AG10803 (cell line): Measurements from ENCODE around the gene RGS6.

Experiments
- DNase-seq: peaks from one replicate; pipeline ENCODE4 v3.0.0; 2010; ENCODE audit warnings: low read depth
- H3K4me3 ChIP-seq: 2 replicates; pipeline ENCODE4 v1.5.1; 2011; ENCODE audit warnings: mild to moderate bottlenecking, low read length, control low read depth
- CTCF ChIP-seq: conservative IDR thresholded peaks from 2 replicates; pipeline ENCODE4 v1.5.1; 2011; ENCODE audit warnings: mild to moderate bottlenecking, low read length, control low read depth, inconsistent platforms

Gene RGS6

GRCh38 chr14:72387726-72388125, 455.5 kb downstream of the RGS6 start:
- H3K4me3 ChIP-seq = no peak overlapping the region
- DNase-seq = no peak
- TF ChIP-seq CTCF = no peak

- TF ChIP-seq CTCF = no peak
- no peak for DNase-seq
- H3K4me3 ChIP-seq = no peak overlapping the region
These were observed 457.0 kb downstream of the RGS6 start for GRCh38 chr14:72389200-72389599.

- TF ChIP-seq CTCF = no peak
- DNase-seq = no peak
- H3K4me3 ChIP-seq = no peak overlapping the region
These were observed 468.9 kb downstream of the RGS6 start for GRCh38 chr14:72401101-72401625.

GRCh38 chr14:72401632-72402376, 469.6 kb downstream of the RGS6 start:
- no peak overlapping the region for H3K4me3 ChIP-seq
- no peak for TF ChIP-seq CTCF
- DNase-seq = no peak

GRCh38 chr14:72402377-72402772, 470.1 kb downstream of the RGS6 start:
- no peak for DNase-seq
- no peak for TF ChIP-seq CTCF
- no peak overlapping the region for H3K4me3 ChIP-seq

GRCh38 chr14:72404106-72404774, 472.0 kb downstream of the RGS6 start:
- DNase-seq = no peak
- no peak overlapping the region for H3K4me3 ChIP-seq
- TF ChIP-seq CTCF = no peak

GRCh38 chr14:72404998-72405397, 472.8 kb downstream of the RGS6 start:
- TF ChIP-seq CTCF = no peak
- no peak for DNase-seq
- no peak overlapping the region for H3K4me3 ChIP-seq
